ENCODE results near the gene ZFP37. TPM values are rescaled to one million over a fixed set of nuclear protein-coding genes. Genes with fewer than 3 reads are reported as not detected.
"Not testable (repeated sequence)": the region's sequence is repeated elsewhere in the genome, so short reads cannot be mapped to it uniquely, and the experiment has no call there.

Gene ZFP37
- total RNA-seq, 4 donors from 2014 or later = 1.9 to 4.7 (median 3.0) TPM

GRCh38 chr9:113059581-113060284 is 3.2 kb upstream of the ZFP37 start:
- H3K27me3 ChIP-seq = peaks cover 37% of the 10 kb centered on the region
- peak overlapping the region in 1 of 2 donors; percentile 16 for H3K4me3 ChIP-seq
- H3K4me1 ChIP-seq = peaks cover 0 to 18% (median 0%) of the 10 kb centered on the region in 3 donors
- not testable (repeated sequence) for H3K36me3 ChIP-seq, H3K27ac ChIP-seq, ATAC-seq
- peaks cover 0 to 44% (median 0%) of the 10 kb centered on the region in 3 donors for H3K9me3 ChIP-seq
- WGBS, 2 donors (ENCODE audit: low coverage in 1 of 2) = 18% methylated on average over 11 of the region's 61 CpGs; no CpG with 5 or more reads in 1 of the 2 donors

DNA sequence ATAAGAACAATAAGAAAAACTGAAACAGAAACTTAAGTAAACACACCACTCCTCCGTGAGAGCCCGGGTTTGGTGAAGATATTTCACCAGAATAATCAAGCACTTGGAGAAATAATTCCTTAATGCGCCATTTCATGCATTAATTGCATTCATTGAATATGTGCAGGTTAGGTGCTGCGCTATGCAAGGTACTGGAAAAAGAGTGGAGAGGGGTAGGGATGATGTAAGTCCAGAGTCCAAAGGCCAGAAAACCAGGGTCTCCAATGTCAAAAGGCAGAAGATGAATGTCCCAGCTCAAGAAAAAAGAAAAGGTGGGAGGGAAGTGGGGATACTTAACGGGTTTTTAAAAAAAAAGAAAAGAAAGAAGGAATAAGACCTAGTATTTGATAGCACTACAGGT is 669 bp upstream of the ZFP37 start:
- Histone ChIP-seq H3K27ac (peak overlapping the region; percentile 55 to 83 (median 78)), H3K36me3 (peaks cover 0 to 17% of the 10 kb centered on the region in 2 donors), H3K4me1 (peaks cover 0 to 18% (median 0%) of the 10 kb centered on the region in 3 donors), H3K27me3 (peaks cover 27% of the 10 kb centered on the region), H3K9me3 (peaks cover 0 to 60% (median 0%) of the 10 kb centered on the region in 3 donors), H3K4me3 (peak overlapping the region; percentile 68 to 98)
- no peak for ATAC-seq
- TF ChIP-seq CTCF (IDR thresholded peaks at IDR 0.05) = no peak
- TF ChIP-seq EP300 (IDR thresholded peaks at IDR 0.05) = no peak
- no peak for TF ChIP-seq POLR2A (IDR thresholded peaks at IDR 0.05)
- 31 to 64% methylated on average over 3 to 5 of the region's 5 CpGs for WGBS, 2 donors (ENCODE audit: low coverage in 1 of 2)

DNA sequence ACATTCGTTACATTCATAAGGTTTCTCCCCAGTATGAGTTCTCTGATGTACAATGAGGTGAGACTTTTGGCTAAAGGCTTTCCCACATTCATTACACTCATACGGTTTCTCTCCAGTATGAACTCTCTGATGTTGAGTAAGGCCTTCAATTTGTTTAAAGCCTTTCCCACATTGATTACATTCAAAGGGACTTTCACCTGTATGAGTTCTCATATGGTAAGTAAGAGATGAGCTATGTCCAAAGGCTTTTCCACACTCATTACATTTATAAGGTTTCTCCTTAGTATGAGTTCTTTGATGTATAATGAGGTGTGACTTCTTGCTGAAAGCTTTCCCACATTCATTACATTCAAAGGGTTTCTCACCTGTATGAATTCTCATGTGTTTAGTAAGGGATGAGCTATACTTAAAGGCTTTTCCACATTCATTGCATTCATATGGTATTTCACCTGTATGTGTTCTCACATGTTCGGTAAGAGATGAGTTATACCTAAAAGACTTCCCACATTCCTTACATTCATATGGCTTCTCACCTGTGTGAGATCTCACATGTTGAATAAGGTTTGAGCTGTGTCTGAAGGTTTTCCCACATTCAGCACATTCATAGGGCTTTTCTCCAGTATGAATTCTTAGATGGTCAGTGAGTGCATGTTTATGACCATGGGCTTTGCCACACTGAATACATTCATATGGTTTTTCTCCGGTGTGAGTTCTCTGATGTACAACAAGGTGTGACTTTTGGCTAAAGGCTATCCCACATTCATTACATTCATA is 13.5 kb downstream of the ZFP37 start:
- WGBS, 2 donors (ENCODE audit: low coverage in 1 of 2) = 89 to 94% methylated on average over 2 to 4 of the region's 4 CpGs
- TF ChIP-seq CTCF (IDR thresholded peaks at IDR 0.05) = no peak
- TF ChIP-seq EP300 (IDR thresholded peaks at IDR 0.05) = no peak
- no peak for TF ChIP-seq POLR2AphosphoS5 (IDR thresholded peaks at IDR 0.05)
- TF ChIP-seq POLR2A (IDR thresholded peaks at IDR 0.05) = no peak
- no peaks in the 10 kb centered on the region for H3K4me1 ChIP-seq
- no peak overlapping the region for H3K27ac ChIP-seq
- H3K36me3 ChIP-seq = peaks cover 15 to 67% of the 10 kb centered on the region in 2 donors
- no peaks in the 10 kb centered on the region for H3K27me3 ChIP-seq
- no peak for ATAC-seq
- no peak overlapping the region for H3K4me3 ChIP-seq
- H3K9me3 ChIP-seq = peaks cover 13 to 100% (median 28%) of the 10 kb centered on the region in 3 donors

GRCh38 chr9:113026200-113026599 is 30.3 kb downstream of the ZFP37 start:
- no peak for TF ChIP-seq POLR2A (IDR thresholded peaks at IDR 0.05)
- TF ChIP-seq CTCF (IDR thresholded peaks at IDR 0.05) = no peak
- no peak for TF ChIP-seq EP300 (IDR thresholded peaks at IDR 0.05)
- TF ChIP-seq POLR2AphosphoS5 (IDR thresholded peaks at IDR 0.05) = no peak
- H3K36me3 ChIP-seq = peaks cover 0 to 22% of the 10 kb centered on the region in 2 donors
- H3K4me3 ChIP-seq = no peak overlapping the region
- H3K27ac ChIP-seq = no peak overlapping the region
- no peaks in the 10 kb centered on the region for H3K4me1 ChIP-seq
- WGBS, 2 donors (ENCODE audit: low coverage in 1 of 2) = 58 to 63% methylated on average over 1 of the region's 1 CpG
- no peaks in the 10 kb centered on the region for H3K27me3 ChIP-seq
- ATAC-seq = no peak
- H3K9me3 ChIP-seq = peaks cover 0 to 94% (median 2%) of the 10 kb centered on the region in 3 donors

DNA sequence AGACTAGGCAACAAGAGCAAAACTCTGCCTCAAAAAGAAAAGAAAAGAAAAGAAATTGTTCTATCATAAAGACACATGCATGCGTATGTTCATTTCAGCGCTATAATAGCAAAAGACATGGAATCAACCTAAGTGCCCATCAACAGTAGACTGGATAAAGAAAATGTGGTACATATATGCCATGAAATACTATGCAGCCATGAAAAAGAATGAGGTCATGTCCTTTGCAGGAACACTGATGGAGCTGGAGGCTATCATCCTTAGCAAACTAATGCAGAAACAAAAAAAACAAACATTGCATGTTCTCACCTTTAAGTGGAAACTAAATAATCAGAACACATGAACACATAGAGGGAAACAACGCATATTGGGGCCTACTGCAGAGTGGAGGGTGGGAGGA is 38.3 kb downstream of the ZFP37 start:
- WGBS, 2 donors (ENCODE audit: low coverage in 1 of 2) = 90 to 93% methylated on average over 3 of the region's 3 CpGs
- H3K4me3 ChIP-seq = no peak overlapping the region
- TF ChIP-seq CTCF (IDR thresholded peaks at IDR 0.05) (no peak), EP300 (IDR thresholded peaks at IDR 0.05) (no peak), POLR2AphosphoS5 (IDR thresholded peaks at IDR 0.05) (no peak)
- no peaks in the 10 kb centered on the region for H3K4me1 ChIP-seq
- H3K36me3 ChIP-seq = no peaks in the 10 kb centered on the region
- H3K9me3 ChIP-seq = peaks cover 0 to 88% (median 2%) of the 10 kb centered on the region in 3 donors
- H3K27me3 ChIP-seq = no peaks in the 10 kb centered on the region
- ATAC-seq = no peak
- H3K27ac ChIP-seq = no peak overlapping the region

All from gastroesophageal sphincter (tissue), 4 donors.